ENCODE measurements around the gene WDR47. TPM values are rescaled to one million over a fixed set of nuclear protein-coding genes. Genes with fewer than 3 reads are reported as not detected.
"Not testable (repeated sequence)": the region's sequence is repeated elsewhere in the genome, so short reads cannot be mapped to it uniquely, and the experiment has no call there.

WDR47 gene
- total RNA-seq, 1 experiment from 2014 or later: 3.6 TPM

GRCh38 chr1:108936170-108936569 lies 105.7 kb downstream of the WDR47 start:
- Mint-ChIP-seq H3K36me3 (ENCODE audit: insufficient read depth, unreplicated experiment) (peaks cover 42% of the 10 kb centered on the region), H3K27me3 (ENCODE audit: insufficient read depth, unreplicated experiment) (no peaks in the 10 kb centered on the region), H3K9me3 (ENCODE audit: unreplicated experiment) (no peaks in the 10 kb centered on the region), H3K4me1 (ENCODE audit: low read depth, unreplicated experiment) (no peaks in the 10 kb centered on the region), H3K27ac (ENCODE audit: unreplicated experiment) (no peak overlapping the region), H3K4me3 (ENCODE audit: unreplicated experiment) (no peak overlapping the region)
- no peak overlapping the region for H3K4me3 ChIP-seq (ENCODE audit: low read depth, low read length)
- POLR2A ChIA-PET: no interaction called here
- BruUV-seq (replicated peaks): no TSS peak
- no peak for TF ChIP-seq CTCF (IDR thresholded peaks at IDR 0.05; ENCODE audit: insufficient read depth in 1 of 2, low read depth in 1 of 2, low read length in 1 of 2, severe bottlenecking in 1 of 2, unreplicated experiment in 1 of 2)
- intact Hi-C loops (cut with micrococcal nuclease; ENCODE audit: unreplicated experiment): no loop called here
- no peaks in the 10 kb centered on the region for H3K4me1 ChIP-seq
- CTCF ChIA-PET: no interaction called here
- H3K27me3 ChIP-seq (replicated peaks; ENCODE audit: control insufficient read depth, insufficient read depth, low read length): no peaks in the 10 kb centered on the region
- H3K9me3 ChIP-seq: no peaks in the 10 kb centered on the region
- no peak for DNase-seq
- no peaks in the 10 kb centered on the region for H3K36me3 ChIP-seq (ENCODE audit: control insufficient read depth, insufficient read depth, low read length)

- no peaks in the 10 kb centered on the region for H3K27me3 Mint-ChIP-seq (ENCODE audit: insufficient read depth, unreplicated experiment)
- POLR2A ChIA-PET: no interaction called here
- H3K36me3 Mint-ChIP-seq (ENCODE audit: insufficient read depth, unreplicated experiment): peaks cover 52% of the 10 kb centered on the region
- intact Hi-C loops (cut with micrococcal nuclease; ENCODE audit: unreplicated experiment): no loop called here
- no peaks in the 10 kb centered on the region for H3K9me3 Mint-ChIP-seq (ENCODE audit: unreplicated experiment)
- no peak overlapping the region for H3K4me3 ChIP-seq (ENCODE audit: low read depth, low read length)
- H3K27ac Mint-ChIP-seq (ENCODE audit: unreplicated experiment): no peak overlapping the region
- H3K4me1 ChIP-seq: no peaks in the 10 kb centered on the region
- no peak for TF ChIP-seq CTCF (IDR thresholded peaks at IDR 0.05; ENCODE audit: insufficient read depth in 1 of 2, low read depth in 1 of 2, low read length in 1 of 2, severe bottlenecking in 1 of 2, unreplicated experiment in 1 of 2)
- no peaks in the 10 kb centered on the region for H3K36me3 ChIP-seq (ENCODE audit: control insufficient read depth, insufficient read depth, low read length)
- H3K27me3 ChIP-seq (replicated peaks; ENCODE audit: control insufficient read depth, insufficient read depth, low read length): no peaks in the 10 kb centered on the region
- H3K4me1 Mint-ChIP-seq (ENCODE audit: low read depth, unreplicated experiment): no peaks in the 10 kb centered on the region
- no TSS peak for BruUV-seq (replicated peaks)
- no peak overlapping the region for H3K4me3 Mint-ChIP-seq (ENCODE audit: unreplicated experiment)
- no peak for DNase-seq
- CTCF ChIA-PET: no interaction called here
- H3K9me3 ChIP-seq: no peaks in the 10 kb centered on the region
Measured at GRCh38 chr1:108933944-108934343, 108.0 kb downstream of the WDR47 start.

GRCh38 chr1:108927565-108927964 lies 114.3 kb downstream of the WDR47 start:
- H3K27me3 ChIP-seq (replicated peaks; ENCODE audit: control insufficient read depth, insufficient read depth, low read length); H3K36me3 ChIP-seq (ENCODE audit: control insufficient read depth, insufficient read depth, low read length); H3K4me1 Mint-ChIP-seq (ENCODE audit: low read depth, unreplicated experiment); H3K4me3 Mint-ChIP-seq (ENCODE audit: unreplicated experiment); intact Hi-C loops (cut with micrococcal nuclease; ENCODE audit: unreplicated experiment); H3K27ac Mint-ChIP-seq (ENCODE audit: unreplicated experiment); POLR2A ChIA-PET; H3K4me1 ChIP-seq; BruUV-seq (replicated peaks); H3K9me3 ChIP-seq; H3K9me3 Mint-ChIP-seq (ENCODE audit: unreplicated experiment); CTCF ChIA-PET; H3K27me3 Mint-ChIP-seq (ENCODE audit: insufficient read depth, unreplicated experiment); DNase-seq; H3K4me3 ChIP-seq (ENCODE audit: low read depth, low read length): not testable (repeated sequence)
- H3K36me3 Mint-ChIP-seq (ENCODE audit: insufficient read depth, unreplicated experiment): peaks cover 31% of the 10 kb centered on the region

- H3K4me3 ChIP-seq (ENCODE audit: low read depth, low read length): no peak overlapping the region
- CTCF ChIA-PET: no interaction called here
- POLR2A ChIA-PET: no interaction called here
- Mint-ChIP-seq H3K27ac (ENCODE audit: unreplicated experiment) (no peak overlapping the region), H3K4me3 (ENCODE audit: unreplicated experiment) (no peak overlapping the region), H3K9me3 (ENCODE audit: unreplicated experiment) (no peaks in the 10 kb centered on the region), H3K4me1 (ENCODE audit: low read depth, unreplicated experiment) (no peaks in the 10 kb centered on the region), H3K27me3 (ENCODE audit: insufficient read depth, unreplicated experiment) (no peaks in the 10 kb centered on the region), H3K36me3 (ENCODE audit: insufficient read depth, unreplicated experiment) (peaks cover 22% of the 10 kb centered on the region)
- no peaks in the 10 kb centered on the region for H3K36me3 ChIP-seq (ENCODE audit: control insufficient read depth, insufficient read depth, low read length)
- H3K4me1 ChIP-seq: no peaks in the 10 kb centered on the region
- no peak for DNase-seq
- no peaks in the 10 kb centered on the region for H3K27me3 ChIP-seq (replicated peaks; ENCODE audit: control insufficient read depth, insufficient read depth, low read length)
- H3K9me3 ChIP-seq: no peaks in the 10 kb centered on the region
- intact Hi-C loops (cut with micrococcal nuclease; ENCODE audit: unreplicated experiment): no loop called here
- no TSS peak for BruUV-seq (replicated peaks)
- TF ChIP-seq CTCF (IDR thresholded peaks at IDR 0.05; ENCODE audit: insufficient read depth in 1 of 2, low read depth in 1 of 2, low read length in 1 of 2, severe bottlenecking in 1 of 2, unreplicated experiment in 1 of 2): no peak
Measured at GRCh38 chr1:108925920-108926319, 116.0 kb downstream of the WDR47 start.
